ENCODE measurements around the gene BMPR1B.
A peak's percentile ranks its signal among the peaks of the same experiment; 100 is the strongest.
"Not testable (repeated sequence)": the region's sequence is repeated elsewhere in the genome, so short reads cannot be mapped to it uniquely, and the experiment has no call there.

The BMPR1B gene

DNA sequence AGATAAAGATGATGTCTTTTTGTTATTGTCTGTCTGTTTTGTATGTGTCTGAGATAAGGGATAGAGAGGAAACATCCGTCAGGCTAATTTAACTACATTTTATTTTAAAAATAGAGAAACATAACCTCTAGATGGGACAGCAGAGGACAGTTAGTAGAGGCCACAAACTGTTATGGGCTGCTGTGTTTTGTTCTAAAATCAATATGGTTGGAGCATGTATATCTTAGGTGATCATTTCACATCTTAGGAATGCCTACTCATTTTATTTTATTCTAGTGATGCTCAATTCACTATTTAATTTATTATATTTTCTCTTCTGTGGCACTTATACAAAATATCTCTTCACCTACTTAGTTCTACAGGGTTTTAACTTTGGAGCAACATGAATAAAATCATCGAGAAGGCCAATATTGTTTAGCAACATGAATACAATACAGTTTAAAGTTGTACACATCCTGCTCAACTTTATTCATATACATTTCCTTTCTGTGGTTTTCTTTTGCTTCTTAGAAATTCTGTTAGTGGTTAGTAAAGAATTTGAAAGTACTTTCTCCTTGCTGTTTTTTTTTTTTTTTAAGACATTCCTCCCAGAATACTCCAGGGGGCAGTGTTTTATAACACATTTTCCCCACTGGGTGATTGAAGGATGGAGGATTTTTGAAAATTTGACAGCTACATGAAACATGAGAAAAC, 398.1 kb downstream of the BMPR1B start:
- DNase-seq = peak in 1 of 2 experiments; percentile 22

DNA sequence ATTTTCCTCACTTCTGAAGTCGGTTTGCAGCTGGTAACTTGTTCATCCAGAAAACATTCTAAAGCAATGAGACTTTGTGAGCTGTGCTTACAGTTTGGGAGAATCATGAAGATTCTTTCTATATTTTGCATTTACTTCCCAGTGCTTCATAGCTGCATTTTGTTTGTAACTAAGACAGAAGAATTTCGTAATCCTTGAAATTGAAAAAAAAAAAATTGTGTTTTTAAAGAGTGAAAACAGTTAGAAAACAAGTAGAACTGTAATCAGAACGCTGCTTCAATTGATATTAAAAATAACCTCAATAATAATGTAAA, 398.7 kb downstream of the BMPR1B start:
- no peak for DNase-seq

DNA sequence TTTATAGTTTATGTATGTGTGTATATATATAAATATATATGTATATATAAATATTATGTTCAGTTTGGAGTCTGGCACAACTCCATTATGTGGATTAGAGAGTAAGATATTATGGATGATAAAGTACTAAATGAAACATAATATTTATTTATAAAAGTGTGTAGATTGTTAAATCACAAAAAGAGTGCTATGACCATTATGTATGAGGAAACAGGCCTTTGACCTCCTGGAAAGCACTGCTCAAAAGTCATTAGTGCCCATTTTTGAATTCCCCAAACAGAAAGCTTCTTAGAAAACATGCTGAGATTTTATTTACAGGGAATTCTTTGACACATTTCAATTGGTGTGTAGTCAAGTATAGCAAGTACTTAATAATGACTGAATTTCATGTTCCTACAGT, 399.8 kb downstream of the BMPR1B start:
- DNase-seq = no peak

DNA sequence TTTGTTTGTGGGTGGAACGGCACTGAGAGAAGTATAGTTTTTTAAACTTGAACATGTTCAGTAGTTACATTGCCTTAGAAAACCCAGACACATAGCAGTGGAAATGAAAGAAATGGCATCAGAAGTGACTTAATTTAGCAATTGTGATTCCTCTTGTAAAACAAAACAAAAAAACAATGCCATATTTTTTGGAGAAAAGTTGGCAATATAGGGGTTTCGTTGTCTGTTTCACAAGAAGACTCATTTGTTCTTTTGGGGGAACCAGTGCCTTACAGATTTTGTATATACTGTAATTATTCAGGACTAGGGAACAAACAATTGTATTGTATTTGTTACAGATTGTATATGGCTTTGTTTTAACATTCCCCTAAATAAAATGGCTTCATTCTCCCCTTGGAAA, 400.3 kb downstream of the BMPR1B start:
- DNase-seq = no peak

DNA sequence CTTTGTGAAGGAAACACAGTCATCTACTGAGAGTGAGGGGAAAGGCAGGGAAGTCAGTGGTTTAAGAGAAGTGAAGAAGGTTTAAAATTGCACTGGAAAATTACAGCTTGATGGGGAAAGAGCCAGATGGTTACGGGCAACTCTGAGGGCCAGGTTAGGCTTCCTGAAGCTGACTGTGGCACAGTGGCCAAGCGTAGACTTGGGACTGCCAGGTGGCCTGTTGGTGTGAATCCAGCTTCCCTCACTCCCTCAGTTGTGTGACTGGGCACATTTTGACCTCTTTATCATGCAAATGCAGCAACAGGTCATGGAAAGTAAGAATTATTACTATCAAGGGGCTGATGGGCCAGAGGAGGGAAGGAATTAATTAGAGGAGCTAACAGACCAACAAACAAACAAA, 400.9 kb downstream of the BMPR1B start:
- no peak for DNase-seq

DNA sequence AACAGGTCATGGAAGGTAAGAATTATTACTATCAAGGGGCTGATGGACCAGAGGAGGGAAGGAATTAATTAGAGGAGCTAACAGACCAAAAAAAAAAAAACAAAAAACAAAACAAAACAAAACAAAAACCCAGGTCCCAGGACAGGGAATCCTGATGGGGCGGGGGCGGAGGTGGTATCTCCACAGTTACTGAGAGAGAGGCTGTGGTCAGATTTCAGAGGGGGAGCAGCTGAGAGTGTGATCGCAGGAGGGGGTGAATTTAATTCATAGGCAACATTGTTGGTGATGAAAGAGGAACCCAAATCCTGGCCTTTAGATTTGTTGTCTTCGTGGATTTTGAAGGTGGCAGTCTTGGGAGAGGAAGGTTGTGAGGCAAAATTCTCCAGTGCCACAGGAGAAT, 401.6 kb downstream of the BMPR1B start:
- no peak for DNase-seq

DNA sequence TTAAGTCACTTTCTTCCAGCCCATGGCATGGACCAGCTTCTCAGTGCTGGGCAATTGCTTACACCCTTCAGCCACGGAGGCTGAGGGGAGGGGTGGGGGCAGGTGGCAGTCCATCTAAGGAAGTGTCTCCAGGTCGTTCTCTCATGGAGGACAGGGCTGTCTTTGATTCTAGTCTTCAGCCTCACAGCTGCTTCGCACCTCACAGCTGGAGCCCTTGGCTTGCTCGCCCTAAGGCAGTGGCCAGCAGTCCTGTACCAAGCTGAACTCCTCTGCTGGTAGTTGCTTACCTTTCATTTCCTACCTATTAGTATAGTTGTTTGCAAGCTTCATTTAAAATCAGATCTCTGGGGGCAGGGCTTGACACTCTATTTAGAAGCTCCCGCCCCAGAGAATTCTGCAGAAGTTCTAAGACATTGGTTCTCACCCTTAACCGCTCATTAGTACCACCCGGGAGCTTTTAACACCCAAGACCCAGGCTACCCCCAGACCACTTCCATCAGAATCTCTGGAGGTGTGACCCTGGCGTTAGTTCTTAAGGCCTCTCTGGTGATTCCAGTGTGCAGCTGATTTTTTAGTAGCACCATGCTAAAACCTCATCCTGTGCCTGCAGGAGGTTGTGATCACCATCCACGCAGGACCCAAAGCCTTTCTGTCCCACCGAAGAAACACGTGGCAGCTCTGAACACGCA, 404.2 kb downstream of the BMPR1B start:
- no peak for DNase-seq

DNA sequence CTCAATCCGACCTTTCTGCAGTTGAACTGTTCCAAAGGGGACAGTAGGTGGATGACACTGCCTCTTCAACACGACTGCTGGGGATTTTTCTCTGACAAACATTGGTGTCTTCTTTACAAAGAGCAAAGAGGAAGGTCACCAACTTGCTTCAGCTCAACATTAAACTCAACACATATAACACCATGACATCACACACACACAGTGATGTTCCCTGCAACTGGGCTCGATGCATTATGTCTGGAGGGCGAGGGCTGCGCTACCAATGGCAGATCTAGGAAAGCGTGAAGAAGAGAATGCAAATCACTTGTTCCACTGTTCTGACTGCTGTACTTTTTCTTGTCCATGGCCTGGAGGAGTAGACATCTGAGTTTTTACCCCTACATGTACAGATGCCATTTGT, 405.1 kb downstream of the BMPR1B start:
- no peak for DNase-seq

DNA sequence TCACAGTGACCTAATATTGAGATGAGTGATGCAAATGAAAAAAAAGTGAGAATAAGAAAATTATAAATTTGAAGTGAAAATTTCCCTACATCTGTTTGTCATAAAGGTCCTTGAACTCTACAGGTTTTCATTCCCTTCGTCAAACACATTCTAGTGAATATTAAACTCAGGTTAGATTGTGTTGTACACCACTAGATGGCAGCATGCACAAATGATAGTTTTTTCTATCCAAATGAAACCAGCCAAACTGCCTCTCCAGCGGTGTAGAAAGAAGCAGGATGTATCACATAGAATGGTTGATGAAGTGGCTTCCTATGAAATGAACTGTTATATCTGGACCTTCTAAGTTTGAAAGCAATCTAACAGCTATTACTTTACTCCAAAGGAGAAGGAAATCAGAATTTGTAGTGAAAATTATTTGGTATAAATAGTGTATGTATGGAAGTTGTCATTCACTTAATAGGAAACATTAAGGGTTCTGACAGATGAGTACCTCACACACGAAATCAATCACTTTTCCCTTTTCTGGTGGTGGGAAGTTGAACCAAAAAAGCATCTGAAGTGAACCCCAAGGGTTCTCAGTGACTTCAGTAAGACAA, 408.3 kb downstream of the BMPR1B start:
- peak in 1 of 2 experiments; percentile 53 for DNase-seq

DNA sequence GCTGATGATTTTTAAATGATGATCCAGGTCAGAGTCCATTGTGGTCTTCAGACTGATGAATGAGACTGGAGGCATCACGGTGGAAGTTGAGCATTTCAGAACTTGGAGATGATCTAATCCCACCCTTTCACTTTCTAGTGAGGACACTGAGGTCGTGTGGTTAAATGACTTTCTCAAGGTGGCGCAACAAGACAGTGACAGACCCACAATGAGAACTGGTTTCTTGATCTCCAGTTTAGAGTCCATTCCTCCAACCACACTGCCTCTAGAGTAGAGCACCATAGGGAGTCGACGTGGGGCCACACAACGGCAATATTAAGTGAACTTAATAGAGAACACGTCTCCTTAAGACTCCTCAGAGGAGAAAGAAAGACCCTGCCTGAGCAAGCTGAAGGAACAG, 410.1 kb downstream of the BMPR1B start:
- peak; percentile 3 to 25 for DNase-seq

DNA sequence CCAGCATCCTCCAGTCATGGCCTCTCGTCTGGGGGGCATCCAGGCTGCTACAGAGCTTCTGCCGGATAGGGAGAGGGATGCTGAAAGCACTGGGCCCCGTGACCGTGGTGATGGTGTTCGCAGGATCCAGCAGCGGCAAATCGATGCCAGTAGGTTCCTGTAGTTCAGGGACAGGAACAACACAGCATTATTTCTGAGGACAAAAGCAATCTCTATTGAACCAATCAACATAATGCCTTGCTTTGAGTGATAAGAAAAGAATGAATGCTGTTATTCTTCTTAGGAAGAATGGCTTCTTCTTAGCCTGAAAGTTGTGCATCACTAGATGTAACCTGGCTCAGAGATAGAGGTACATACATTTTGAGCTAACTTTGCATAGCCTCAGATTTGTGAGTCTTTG, 412.4 kb downstream of the BMPR1B start:
- no peak for DNase-seq

DNA sequence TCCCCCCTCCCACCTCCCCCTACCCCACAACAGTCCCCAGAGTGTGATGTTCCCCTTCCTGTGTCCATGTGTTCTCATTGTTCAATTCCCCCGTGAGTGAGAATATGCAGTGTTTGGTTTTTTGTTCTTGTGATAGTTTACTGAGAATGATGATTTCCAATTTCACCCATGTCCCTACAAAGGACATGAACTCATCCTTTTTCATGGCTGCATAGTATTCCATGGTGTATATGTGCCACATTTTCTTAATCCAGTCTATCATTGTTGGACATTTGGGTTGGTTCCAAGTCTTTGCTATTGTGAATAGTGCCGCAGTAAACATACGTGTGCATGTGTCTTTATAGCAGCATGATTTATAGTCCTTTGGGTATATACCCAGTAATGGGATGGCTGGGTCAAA, 413.6 kb downstream of the BMPR1B start:
- DNase-seq = not testable (repeated sequence)

DNA sequence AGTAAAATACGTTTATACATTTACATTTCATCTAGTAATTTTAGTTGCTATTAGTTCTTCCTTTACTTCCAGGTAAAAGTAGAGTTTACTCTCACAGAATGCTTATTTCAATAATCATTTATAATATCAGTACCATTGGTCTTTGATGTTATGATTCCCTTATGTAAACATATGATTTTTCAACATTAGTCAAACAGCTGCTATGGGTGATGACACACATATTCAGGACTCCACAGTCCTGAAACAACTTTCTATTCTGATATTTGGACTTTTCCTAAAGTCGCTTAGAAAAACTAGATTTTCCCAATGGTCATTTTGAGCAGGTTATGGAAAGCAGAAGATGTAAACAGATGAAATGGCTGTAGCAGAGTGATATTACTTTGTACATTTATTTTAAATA, 421.2 kb downstream of the BMPR1B start:
- no peak for DNase-seq

DNA sequence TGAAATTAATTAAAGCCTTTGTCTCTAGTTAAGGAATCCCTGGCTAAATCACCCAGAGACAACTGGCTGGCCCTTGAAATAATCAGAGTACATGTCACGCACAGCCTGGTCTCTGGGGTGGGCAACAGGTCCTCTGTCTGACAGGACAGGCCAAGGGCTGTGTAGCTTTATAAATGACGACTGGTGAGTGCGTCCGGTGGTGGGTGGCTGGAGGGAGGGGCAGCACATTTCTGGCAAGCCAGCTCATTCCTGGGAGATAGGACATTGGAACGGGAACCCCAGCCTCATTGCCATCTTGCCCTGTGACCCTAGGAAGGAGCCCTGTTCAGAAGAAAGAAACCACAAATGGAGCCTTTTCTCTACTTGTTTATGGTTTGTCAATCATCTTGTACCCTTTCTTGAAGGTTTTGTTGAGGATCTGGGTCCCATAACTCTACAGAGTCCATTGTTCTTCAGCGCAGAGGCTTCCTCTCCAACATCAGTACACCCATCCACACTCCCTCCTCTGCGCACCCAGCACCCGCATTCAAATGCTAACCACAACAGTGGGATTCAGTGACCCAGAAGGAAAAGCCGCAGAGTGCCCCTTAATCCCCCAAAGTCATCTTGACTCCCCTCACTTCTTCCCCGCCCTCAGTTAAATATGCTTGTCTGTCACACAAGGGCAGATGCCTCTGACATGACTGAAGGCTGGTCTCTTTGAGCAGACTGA, 422.9 kb downstream of the BMPR1B start:
- no peak for DNase-seq

DNA sequence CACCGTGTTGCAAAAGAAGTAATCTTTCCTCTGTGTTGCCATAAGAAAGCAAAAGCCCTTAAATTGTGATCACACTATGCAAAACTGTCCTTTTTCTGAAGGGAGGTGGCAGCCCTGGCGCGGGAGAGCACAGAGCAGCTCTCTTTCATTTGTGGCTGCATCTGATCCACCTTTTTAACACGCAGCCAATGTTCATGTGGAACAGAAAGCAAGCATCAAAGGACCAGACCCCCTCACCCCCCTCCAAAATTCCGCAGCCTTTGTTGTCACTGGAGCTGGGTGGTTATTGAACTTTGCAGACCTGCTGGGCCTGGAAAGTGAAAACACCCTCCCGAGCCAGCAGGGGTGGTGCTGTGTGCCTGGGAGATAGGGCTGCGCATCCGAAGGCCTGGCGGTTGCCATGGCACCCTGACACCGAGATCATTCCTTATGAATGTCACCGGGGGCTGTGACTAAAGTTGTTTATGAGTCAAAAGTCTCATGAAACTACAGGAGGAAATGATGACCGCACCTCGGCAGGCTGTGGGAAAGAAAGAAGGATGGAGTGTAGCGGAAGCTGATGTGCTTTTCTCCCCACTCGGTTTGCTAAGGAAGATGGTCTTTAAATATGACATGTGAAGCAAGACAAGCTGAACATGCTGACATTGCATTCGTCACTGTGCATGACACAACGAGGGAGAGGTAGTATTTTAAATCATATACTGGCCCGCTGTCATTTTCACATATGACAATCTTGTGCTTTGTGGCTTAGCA, 423.7 kb downstream of the BMPR1B start:
- no peak for DNase-seq

DNA sequence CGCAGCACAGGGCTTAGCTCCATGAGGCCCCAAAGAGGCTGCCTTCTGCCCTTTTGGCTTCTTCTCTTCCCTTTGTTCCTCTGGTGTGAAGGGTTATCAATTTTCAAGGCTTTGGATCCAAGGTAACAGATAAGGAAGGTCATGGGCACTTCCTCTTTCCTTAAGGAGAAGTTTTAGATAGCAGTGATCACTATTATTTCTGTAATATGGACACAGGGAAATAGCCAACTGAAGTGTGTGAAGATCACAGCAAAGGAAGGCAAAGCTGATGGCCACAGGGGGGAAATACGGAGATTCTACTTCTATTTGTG, 424.2 kb downstream of the BMPR1B start:
- no peak for DNase-seq

DNA sequence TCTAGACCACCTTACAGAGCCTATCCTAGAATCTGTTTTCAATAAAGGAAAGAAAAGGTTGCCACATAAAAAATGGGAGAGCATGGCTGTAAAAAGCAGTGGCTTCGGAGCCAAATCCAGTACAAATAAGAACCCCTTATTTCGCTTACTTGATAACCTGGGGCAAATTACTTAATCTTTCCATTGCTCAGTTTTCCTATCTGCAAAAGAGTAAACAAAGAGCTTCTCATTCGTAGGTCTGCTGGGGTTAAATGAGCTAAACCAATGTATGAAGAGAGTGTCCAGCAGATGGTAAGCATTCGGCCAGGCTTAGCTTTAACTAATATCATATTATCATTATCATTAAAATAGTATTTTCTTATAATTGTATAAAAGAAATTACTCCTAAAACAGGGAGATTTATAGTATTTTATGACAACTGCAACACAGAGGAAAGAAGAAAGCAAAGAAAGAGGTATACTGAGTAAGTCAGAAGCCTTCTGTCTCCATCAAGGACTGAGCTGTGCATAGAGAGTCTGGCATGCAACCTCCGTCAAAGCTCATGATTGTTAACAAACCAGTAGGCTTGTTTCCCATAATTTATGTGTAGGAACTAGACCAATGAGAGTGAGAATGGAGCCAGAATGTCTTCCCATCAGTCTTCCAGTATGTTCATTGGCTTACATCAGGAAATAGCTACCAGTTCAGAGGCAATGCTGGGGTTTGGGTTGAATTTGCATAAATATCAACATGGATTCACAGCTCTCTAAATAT, 426.1 kb downstream of the BMPR1B start:
- no peak for DNase-seq

DNA sequence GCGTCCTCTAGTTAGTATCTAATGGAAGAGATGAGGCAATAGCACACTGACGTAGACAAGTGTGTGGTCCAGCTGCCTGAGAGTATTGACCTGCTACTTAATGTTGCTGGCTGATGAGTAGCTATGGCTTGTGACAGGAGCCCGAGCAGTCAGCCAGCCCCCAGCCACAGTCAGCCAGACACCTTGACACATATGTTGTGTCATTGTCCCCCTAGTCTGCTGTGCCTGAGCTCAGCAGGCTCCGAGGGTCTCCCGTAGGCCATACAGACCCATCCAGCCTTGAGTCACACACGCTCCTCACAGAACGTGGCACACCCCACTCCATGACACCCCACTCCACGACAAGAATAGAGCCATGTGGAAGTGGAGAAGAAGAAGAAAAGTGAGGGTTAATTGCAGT, 428.9 kb downstream of the BMPR1B start:
- DNase-seq = no peak

DNA sequence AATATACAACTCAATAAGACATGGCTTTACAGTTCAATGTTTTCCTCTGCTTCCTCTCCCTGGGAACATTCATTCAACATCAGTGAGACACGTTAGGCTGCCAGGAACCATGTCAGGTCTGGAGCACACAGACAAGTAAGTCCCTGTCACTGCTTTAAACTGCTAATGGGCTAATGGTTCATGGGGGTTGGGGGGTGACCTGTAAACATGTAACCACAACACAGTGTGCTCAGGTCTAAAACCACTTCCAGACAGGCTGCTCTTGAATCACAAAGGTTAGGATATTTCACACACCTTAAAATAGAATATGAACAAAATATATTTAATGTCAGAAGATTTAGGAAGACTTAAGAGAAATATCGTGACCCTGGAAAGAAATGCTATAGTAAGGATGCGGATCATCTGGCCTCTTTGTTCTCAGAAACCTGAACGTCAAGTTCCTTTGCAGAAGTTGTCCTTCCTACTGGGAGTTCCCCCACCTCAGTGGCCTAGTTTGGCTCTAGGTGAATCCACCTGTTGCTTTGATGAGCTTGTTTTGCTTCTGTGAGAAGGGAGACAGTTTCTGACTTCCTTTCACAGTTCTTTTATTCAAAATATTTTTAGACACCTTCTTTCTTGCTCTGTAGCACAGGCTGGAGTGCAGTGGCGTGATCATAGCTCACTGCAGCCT, 431.1 kb downstream of the BMPR1B start:
- no peak for DNase-seq

DNA sequence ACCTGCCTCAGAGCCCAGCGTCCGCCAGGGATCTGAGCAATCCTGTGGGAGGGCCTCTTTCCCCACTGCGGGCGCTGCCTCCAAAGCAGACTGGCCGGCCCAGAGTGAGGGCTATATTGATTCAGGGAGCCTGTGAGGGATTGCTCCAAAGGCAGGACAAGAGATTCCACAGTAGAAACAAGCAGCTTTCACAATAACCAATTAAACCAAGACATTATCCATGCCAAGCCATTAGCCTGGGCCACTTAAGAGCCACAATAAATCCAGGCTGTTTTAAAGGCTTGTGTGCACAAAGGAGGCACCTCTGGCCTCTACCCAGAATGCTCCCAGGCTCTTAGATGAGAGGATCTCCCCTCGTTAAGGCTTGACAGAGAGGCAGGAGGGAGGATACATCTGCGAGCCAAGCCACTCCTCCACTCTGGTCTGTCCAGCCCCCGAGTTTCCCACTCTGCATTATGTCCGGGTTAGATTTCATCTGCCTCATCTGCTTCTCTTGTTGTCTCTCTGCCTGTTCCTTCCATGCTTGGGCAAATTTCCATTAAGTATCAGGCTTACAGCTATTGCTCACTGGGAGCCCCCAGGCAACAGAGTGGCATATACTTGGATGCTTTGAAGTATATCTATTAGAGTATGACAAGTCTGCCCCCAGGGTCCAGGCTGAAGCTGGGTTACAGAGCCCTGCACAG, 433.1 kb downstream of the BMPR1B start:
- DNase-seq = peak; percentile 23 to 50

DNA sequence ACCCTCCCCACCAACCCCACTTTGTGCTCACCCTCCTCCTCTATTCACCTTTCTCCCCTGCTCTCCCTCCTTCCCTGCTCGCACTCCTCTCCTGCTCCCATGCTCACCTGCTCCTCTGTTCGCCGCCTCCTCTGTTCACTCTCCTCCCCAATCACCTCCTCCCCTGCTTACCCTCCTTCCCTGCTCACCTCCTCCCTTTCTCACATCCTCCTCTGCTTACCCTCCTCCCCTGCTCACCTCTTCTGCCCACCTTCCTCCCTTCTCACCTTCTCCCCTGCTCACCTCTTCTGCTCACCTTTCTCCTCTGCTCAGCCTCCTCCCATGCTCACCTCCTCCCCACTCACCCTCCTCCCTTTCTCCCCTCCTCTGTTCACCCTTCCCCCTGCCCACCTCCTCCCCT, 433.8 kb downstream of the BMPR1B start:
- no peak for DNase-seq

Data from NCI-H524 (cell line).